Measurements from ENCODE around the gene UBE2L6. TPM values are rescaled to one million over a fixed set of nuclear protein-coding genes. Genes with fewer than 3 reads are reported as not detected.

UBE2L6 gene
- total RNA-seq, 2 donors from 2014 or later, result 8.1 to 22.5 TPM

- Histone ChIP-seq H3K36me3 (peaks cover 50% of the 10 kb centered on the region), H3K9me3 (no peaks in the 10 kb centered on the region), H3K27ac (no peak overlapping the region), H3K4me3 (no peak overlapping the region), H3K4me1 (no peaks in the 10 kb centered on the region), H3K27me3 (no peaks in the 10 kb centered on the region)
- TF ChIP-seq, protein P1, sequence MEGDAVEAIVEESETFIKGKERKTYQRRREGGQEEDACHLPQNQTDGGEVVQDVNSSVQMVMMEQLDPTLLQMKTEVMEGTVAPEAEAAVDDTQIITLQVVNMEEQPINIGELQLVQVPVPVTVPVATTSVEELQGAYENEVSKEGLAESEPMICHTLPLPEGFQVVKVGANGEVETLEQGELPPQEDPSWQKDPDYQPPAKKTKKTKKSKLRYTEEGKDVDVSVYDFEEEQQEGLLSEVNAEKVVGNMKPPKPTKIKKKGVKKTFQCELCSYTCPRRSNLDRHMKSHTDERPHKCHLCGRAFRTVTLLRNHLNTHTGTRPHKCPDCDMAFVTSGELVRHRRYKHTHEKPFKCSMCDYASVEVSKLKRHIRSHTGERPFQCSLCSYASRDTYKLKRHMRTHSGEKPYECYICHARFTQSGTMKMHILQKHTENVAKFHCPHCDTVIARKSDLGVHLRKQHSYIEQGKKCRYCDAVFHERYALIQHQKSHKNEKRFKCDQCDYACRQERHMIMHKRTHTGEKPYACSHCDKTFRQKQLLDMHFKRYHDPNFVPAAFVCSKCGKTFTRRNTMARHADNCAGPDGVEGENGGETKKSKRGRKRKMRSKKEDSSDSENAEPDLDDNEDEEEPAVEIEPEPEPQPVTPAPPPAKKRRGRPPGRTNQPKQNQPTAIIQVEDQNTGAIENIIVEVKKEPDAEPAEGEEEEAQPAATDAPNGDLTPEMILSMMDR (IDR thresholded peaks at IDR 0.05), result no peak
- DNase-seq (ENCODE audit: low spot score), result no peak
Measured at GRCh38 chr11:57552479-57552878, 15.0 kb downstream of the UBE2L6 start.

- no peak for DNase-seq (ENCODE audit: low spot score)
- TF ChIP-seq, protein P1 (IDR thresholded peaks at IDR 0.05), result no peak
- Histone ChIP-seq H3K4me3 (no peak overlapping the region), H3K36me3 (peaks cover 48% of the 10 kb centered on the region), H3K9me3 (no peaks in the 10 kb centered on the region), H3K4me1 (no peaks in the 10 kb centered on the region), H3K27ac (no peak overlapping the region), H3K27me3 (no peaks in the 10 kb centered on the region)
Measured at GRCh38 chr11:57551941-57552340, 15.5 kb downstream of the UBE2L6 start.

GRCh38 chr11:57549983-57550382 is 17.5 kb downstream of the UBE2L6 start:
- H3K4me1 ChIP-seq, result no peaks in the 10 kb centered on the region
- no peak for DNase-seq (ENCODE audit: low spot score)
- H3K27ac ChIP-seq, result no peak overlapping the region
- no peak overlapping the region for H3K4me3 ChIP-seq
- H3K27me3 ChIP-seq, result no peaks in the 10 kb centered on the region
- peaks cover 42% of the 10 kb centered on the region for H3K36me3 ChIP-seq
- H3K9me3 ChIP-seq, result no peaks in the 10 kb centered on the region
- TF ChIP-seq, protein P1 (IDR thresholded peaks at IDR 0.05), result no peak

DNA sequence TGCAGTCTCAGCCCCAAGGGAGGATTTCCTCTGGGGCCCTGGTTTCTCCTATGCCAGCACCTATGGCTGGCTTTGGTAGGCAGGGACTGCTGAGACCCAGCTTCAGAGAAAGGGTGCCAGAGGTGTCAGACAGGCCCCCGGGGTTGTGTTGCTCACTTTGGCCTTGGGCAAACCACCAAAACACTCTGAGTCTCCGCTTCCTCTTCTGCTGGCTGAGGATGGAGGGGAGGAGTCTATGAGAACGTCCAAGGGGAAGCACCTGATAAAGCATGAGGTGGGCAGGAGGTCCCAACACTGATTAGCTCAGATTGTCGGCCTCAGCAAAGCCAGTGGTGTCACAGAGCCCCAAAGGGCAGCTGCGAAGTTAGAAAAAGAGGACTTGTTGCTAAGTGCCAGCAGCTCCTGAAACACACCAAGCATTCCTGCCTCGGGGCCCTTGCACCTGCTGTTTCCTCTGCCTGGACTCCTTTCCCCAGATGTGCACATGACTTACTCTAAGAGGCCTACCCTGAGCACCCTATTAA is 19.6 kb downstream of the UBE2L6 start:
- Histone ChIP-seq H3K9me3 (no peaks in the 10 kb centered on the region), H3K27me3 (no peaks in the 10 kb centered on the region), H3K4me3 (no peak overlapping the region), H3K4me1 (no peaks in the 10 kb centered on the region), H3K27ac (no peak overlapping the region), H3K36me3 (peaks cover 28% of the 10 kb centered on the region)
- TF ChIP-seq, protein P1 (IDR thresholded peaks at IDR 0.05), result no peak
- DNase-seq (ENCODE audit: low spot score), result no peak

- H3K4me3 ChIP-seq, result no peak overlapping the region
- TF ChIP-seq, protein P1 (IDR thresholded peaks at IDR 0.05), result no peak
Measured at GRCh38 chr11:57546869-57547475, 20.5 kb downstream of the UBE2L6 start.

DNA sequence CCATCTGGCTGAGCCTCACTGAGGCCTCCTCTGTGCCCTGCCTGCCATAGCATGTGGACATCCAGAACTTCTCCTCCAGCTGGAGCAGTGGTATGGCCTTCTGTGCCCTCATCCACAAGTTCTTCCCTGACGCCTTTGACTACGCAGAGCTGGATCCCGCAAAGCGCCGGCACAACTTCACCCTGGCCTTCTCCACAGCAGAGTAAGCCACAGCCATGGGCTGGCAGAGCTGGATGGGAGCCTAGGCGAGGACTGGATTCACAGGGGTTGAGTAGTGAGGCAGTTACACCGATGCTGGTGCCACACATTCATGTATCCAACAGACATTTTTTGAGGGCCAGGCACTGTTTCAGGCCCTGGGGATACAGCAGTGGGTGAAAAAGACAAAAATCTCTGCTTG is 21.0 kb downstream of the UBE2L6 start:
- TF ChIP-seq, protein P1 (IDR thresholded peaks at IDR 0.05), result no peak
- no peaks in the 10 kb centered on the region for H3K27me3 ChIP-seq
- no peak overlapping the region for H3K27ac ChIP-seq
- peaks cover 17% of the 10 kb centered on the region for H3K36me3 ChIP-seq
- H3K4me3 ChIP-seq, result no peak overlapping the region
- H3K9me3 ChIP-seq, result no peaks in the 10 kb centered on the region
- H3K4me1 ChIP-seq, result no peaks in the 10 kb centered on the region
- DNase-seq (ENCODE audit: low spot score), result no peak

More at GRCh38 chr11:57546869-57547475, 20.5 kb downstream of the UBE2L6 start:
- peaks cover 18% of the 10 kb centered on the region for H3K36me3 ChIP-seq
- H3K9me3 ChIP-seq, result no peaks in the 10 kb centered on the region
- no peak overlapping the region for H3K27ac ChIP-seq
- no peak for DNase-seq (ENCODE audit: low spot score)
- no peaks in the 10 kb centered on the region for H3K4me1 ChIP-seq
- H3K27me3 ChIP-seq, result no peaks in the 10 kb centered on the region

All from right atrium auricular region (tissue), 2 donors.